GM12875 (cell line): ENCODE data around the gene DPP6.

Experiments used
- H3K4me3 ChIP-seq: one replicate; pipeline ENCODE4 v1.5.1; 2011; ENCODE audit warnings: low read depth, low read length, control low read depth
- CTCF ChIP-seq: IDR thresholded peaks from 2 replicates; pipeline ENCODE4 v1.5.1; 2011; ENCODE audit warnings: low read depth, mild to moderate bottlenecking, control low read depth, inconsistent platforms, low read length, moderate library complexity, borderline replicate concordance; ENCODE audit not compliant: insufficient read depth

The DPP6 gene

GRCh38 chr7:154909241-154910105 is 857.3 kb downstream of the DPP6 start:
- no peak for TF ChIP-seq CTCF
- H3K4me3 ChIP-seq, result no peak overlapping the region

- TF ChIP-seq CTCF, result no peak
- no peak overlapping the region for H3K4me3 ChIP-seq
Measured at GRCh38 chr7:154910125-154910524, 857.9 kb downstream of the DPP6 start.

- H3K4me3 ChIP-seq, result no peak overlapping the region
- no peak for TF ChIP-seq CTCF
Measured at GRCh38 chr7:154910977-154911376, 858.8 kb downstream of the DPP6 start.

- no peak for TF ChIP-seq CTCF
- H3K4me3 ChIP-seq, result no peak overlapping the region
Measured at GRCh38 chr7:154911411-154911810, 859.2 kb downstream of the DPP6 start.

- TF ChIP-seq CTCF, result no peak
- H3K4me3 ChIP-seq, result no peak overlapping the region
Measured at GRCh38 chr7:154911862-154912455, 859.8 kb downstream of the DPP6 start.

GRCh38 chr7:154912871-154913637 is 860.9 kb downstream of the DPP6 start:
- TF ChIP-seq CTCF, result no peak
- H3K4me3 ChIP-seq, result no peak overlapping the region
